ENCODE results near the gene GALNT1.

The GALNT1 gene

GRCh38 chr18:35705988-35706387 is 124.4 kb downstream of the GALNT1 start:
- no peak overlapping the region for H3K4me2 ChIP-seq (ENCODE audit: low read depth, low read length, poor library complexity, severe bottlenecking)
- no peaks in the 10 kb centered on the region for H3K27me3 ChIP-seq (ENCODE audit: low read length)
- H4K20me1 ChIP-seq (ENCODE audit: low read depth, low read length): no peaks in the 10 kb centered on the region
- TF ChIP-seq, protein P1, sequence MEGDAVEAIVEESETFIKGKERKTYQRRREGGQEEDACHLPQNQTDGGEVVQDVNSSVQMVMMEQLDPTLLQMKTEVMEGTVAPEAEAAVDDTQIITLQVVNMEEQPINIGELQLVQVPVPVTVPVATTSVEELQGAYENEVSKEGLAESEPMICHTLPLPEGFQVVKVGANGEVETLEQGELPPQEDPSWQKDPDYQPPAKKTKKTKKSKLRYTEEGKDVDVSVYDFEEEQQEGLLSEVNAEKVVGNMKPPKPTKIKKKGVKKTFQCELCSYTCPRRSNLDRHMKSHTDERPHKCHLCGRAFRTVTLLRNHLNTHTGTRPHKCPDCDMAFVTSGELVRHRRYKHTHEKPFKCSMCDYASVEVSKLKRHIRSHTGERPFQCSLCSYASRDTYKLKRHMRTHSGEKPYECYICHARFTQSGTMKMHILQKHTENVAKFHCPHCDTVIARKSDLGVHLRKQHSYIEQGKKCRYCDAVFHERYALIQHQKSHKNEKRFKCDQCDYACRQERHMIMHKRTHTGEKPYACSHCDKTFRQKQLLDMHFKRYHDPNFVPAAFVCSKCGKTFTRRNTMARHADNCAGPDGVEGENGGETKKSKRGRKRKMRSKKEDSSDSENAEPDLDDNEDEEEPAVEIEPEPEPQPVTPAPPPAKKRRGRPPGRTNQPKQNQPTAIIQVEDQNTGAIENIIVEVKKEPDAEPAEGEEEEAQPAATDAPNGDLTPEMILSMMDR (IDR thresholded peaks at IDR 0.05; ENCODE audit: insufficient read depth, low read length, poor library complexity, severe bottlenecking): no peak
- TF ChIP-seq EZH2phosphoT487 (conservative IDR thresholded peaks at IDR 0.05; ENCODE audit: low read length): no peak
- H3F3A ChIP-seq (ENCODE audit: insufficient read depth): no peaks in the 10 kb centered on the region
- no peaks in the 10 kb centered on the region for H3K9me3 ChIP-seq (ENCODE audit: insufficient read depth, low read length)
- no peak overlapping the region for H3K27ac ChIP-seq (ENCODE audit: low read depth, low read length)
- no peak overlapping the region for H3K4me3 ChIP-seq (ENCODE audit: insufficient read depth, low read length, poor library complexity, severe bottlenecking)
- H2AFZ ChIP-seq (ENCODE audit: low read depth, low read length, severe bottlenecking): no peak overlapping the region
- H3K9me2 ChIP-seq (replicated peaks; ENCODE audit: insufficient read depth, low read length): no peaks in the 10 kb centered on the region
- H3K36me3 ChIP-seq (ENCODE audit: low read length): no peaks in the 10 kb centered on the region
- no peaks in the 10 kb centered on the region for H3K79me2 ChIP-seq (ENCODE audit: insufficient read depth, low read length)
- H3K9ac ChIP-seq (ENCODE audit: low read length): no peak overlapping the region

GRCh38 chr18:35707247-35707646 is 125.7 kb downstream of the GALNT1 start:
- no peaks in the 10 kb centered on the region for H3K36me3 ChIP-seq (ENCODE audit: low read length)
- H3K27ac ChIP-seq (ENCODE audit: low read depth, low read length): no peak overlapping the region
- TF ChIP-seq EZH2phosphoT487 (conservative IDR thresholded peaks at IDR 0.05; ENCODE audit: low read length): no peak
- TF ChIP-seq, protein P1 (IDR thresholded peaks at IDR 0.05; ENCODE audit: insufficient read depth, low read length, poor library complexity, severe bottlenecking): no peak
- H2AFZ ChIP-seq (ENCODE audit: low read depth, low read length, severe bottlenecking): no peak overlapping the region
- no peak overlapping the region for H3K4me3 ChIP-seq (ENCODE audit: insufficient read depth, low read length, poor library complexity, severe bottlenecking)
- no peaks in the 10 kb centered on the region for H3K9me3 ChIP-seq (ENCODE audit: insufficient read depth, low read length)
- no peaks in the 10 kb centered on the region for H3K79me2 ChIP-seq (ENCODE audit: insufficient read depth, low read length)
- H3K4me2 ChIP-seq (ENCODE audit: low read depth, low read length, poor library complexity, severe bottlenecking): no peak overlapping the region
- no peaks in the 10 kb centered on the region for H4K20me1 ChIP-seq (ENCODE audit: low read depth, low read length)
- no peak overlapping the region for H3K9ac ChIP-seq (ENCODE audit: low read length)
- no peaks in the 10 kb centered on the region for H3F3A ChIP-seq (ENCODE audit: insufficient read depth)
- no peaks in the 10 kb centered on the region for H3K9me2 ChIP-seq (replicated peaks; ENCODE audit: insufficient read depth, low read length)
- no peaks in the 10 kb centered on the region for H3K27me3 ChIP-seq (ENCODE audit: low read length)

DNA sequence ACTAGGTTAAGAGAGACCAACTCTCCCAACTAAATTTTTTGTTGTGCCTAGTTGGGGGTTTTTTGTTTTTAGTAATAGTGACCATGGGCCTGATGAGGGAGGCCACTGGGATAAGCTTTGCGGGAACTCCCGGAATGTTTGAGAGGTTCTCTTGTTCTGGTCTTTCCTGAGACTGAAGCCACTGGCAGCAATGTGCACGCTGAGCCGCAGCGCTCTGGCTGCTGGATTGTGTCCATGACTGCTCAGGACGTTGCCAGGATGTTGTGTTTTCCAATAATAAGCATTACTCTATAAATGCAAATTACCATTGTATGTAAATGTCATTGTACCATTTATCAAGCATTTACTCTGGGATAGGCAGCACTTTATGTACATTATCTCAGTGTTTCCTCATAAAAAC is 126.1 kb downstream of the GALNT1 start:
- Histone ChIP-seq H3K4me3 (ENCODE audit: insufficient read depth, low read length, poor library complexity, severe bottlenecking) (no peak overlapping the region), H3K27ac (ENCODE audit: low read depth, low read length) (no peak overlapping the region), H3K9ac (ENCODE audit: low read length) (no peak overlapping the region), H3K36me3 (ENCODE audit: low read length) (no peaks in the 10 kb centered on the region), H3K9me3 (ENCODE audit: insufficient read depth, low read length) (no peaks in the 10 kb centered on the region), H4K20me1 (ENCODE audit: low read depth, low read length) (no peaks in the 10 kb centered on the region), H3K9me2 (replicated peaks; ENCODE audit: insufficient read depth, low read length) (no peaks in the 10 kb centered on the region), H3K27me3 (ENCODE audit: low read length) (no peaks in the 10 kb centered on the region), H3F3A (ENCODE audit: insufficient read depth) (no peaks in the 10 kb centered on the region), H2AFZ (ENCODE audit: low read depth, low read length, severe bottlenecking) (no peak overlapping the region), H3K4me2 (ENCODE audit: low read depth, low read length, poor library complexity, severe bottlenecking) (no peak overlapping the region), H3K79me2 (ENCODE audit: insufficient read depth, low read length) (no peaks in the 10 kb centered on the region)
- TF ChIP-seq, protein P1 (IDR thresholded peaks at IDR 0.05; ENCODE audit: insufficient read depth, low read length, poor library complexity, severe bottlenecking): no peak

DNA sequence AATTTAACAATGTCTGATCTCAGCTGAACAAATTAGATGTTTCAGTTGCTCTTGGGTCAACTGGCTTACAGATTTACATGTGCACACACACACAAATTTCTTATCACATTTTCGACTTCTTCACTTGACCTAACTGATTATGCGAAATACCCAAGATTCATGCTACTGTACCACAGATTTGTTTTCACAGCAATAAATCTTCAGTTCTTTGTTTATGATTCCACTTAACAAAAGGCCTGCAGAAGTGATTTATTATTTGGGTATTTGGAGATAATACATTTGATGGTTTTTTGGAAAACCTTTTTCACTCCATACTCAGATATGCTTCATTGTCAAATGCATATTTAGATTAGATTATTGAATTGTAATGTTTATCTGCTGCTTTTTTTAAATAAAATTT is 129.0 kb downstream of the GALNT1 start:
- no peak overlapping the region for H3K27ac ChIP-seq (ENCODE audit: low read depth, low read length)
- TF ChIP-seq, protein P1 (IDR thresholded peaks at IDR 0.05; ENCODE audit: insufficient read depth, low read length, poor library complexity, severe bottlenecking): no peak
- TF ChIP-seq EZH2phosphoT487 (conservative IDR thresholded peaks at IDR 0.05; ENCODE audit: low read length): no peak
- H3K9me3 ChIP-seq (ENCODE audit: insufficient read depth, low read length): no peaks in the 10 kb centered on the region
- no peak overlapping the region for H3K4me3 ChIP-seq (ENCODE audit: insufficient read depth, low read length, poor library complexity, severe bottlenecking)
- H3K36me3 ChIP-seq (ENCODE audit: low read length): no peaks in the 10 kb centered on the region
- H3K27me3 ChIP-seq (ENCODE audit: low read length): no peaks in the 10 kb centered on the region
- no peaks in the 10 kb centered on the region for H3K79me2 ChIP-seq (ENCODE audit: insufficient read depth, low read length)
- no peak overlapping the region for H3K4me2 ChIP-seq (ENCODE audit: low read depth, low read length, poor library complexity, severe bottlenecking)
- H3F3A ChIP-seq (ENCODE audit: insufficient read depth): no peaks in the 10 kb centered on the region
- H3K9ac ChIP-seq (ENCODE audit: low read length): no peak overlapping the region
- no peaks in the 10 kb centered on the region for H3K9me2 ChIP-seq (replicated peaks; ENCODE audit: insufficient read depth, low read length)
- no peaks in the 10 kb centered on the region for H4K20me1 ChIP-seq (ENCODE audit: low read depth, low read length)
- no peak overlapping the region for H2AFZ ChIP-seq (ENCODE audit: low read depth, low read length, severe bottlenecking)

Measured in SU-DHL-6 (cell line).